T-helper 9 cell (primary cell): Measurements from ENCODE around the gene FAM187B.
"Not testable (repeated sequence)": the region's sequence is repeated elsewhere in the genome, so short reads cannot be mapped to it uniquely, and the experiment has no call there.

Experiments
- DNase-seq: peaks from one replicate; pipeline ENCODE4 v3.0.0-alpha.2; 2020

Gene FAM187B

GRCh38 chr19:35211545-35212230 is 16.9 kb downstream of the FAM187B start:
- peak; percentile 77 for DNase-seq

DNA sequence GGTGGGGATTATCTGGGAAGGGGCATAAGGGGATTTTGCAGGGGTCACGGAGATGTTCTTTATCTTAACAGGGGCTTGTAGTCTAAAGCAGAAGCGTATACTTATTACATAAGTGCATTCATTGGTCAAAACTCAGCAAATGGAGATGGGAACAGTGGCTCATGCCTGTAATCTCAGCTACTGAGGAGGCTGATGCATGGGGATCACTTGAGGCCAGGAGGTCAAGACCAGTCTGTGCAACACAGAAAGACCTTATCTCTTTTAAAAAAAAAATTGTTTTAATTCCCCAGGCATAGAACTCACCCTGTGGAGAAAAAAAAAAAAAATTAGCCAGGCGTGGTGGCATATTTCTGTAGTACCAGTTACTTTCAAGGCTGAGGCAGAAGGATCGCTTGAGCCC is 18.9 kb downstream of the FAM187B start:
- no peak for DNase-seq

DNA sequence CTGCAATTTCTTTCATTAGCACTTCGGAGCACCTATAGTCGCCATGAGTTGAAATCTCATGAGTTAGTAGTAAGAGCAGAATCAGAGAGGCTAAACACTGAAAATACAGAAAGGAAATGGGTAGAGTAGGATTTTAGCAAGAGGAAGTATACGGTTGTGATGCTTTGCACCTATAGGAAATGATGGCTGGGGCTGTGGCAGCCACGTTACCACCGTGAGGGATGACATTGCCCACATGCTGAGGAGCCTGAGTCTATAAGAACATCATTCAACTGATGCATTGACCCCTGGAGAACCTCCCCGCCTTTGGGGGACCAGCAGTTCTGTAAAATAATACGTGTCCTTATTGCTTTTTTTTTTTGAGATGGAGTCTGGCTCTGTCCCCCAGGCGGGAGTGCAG is 20.4 kb downstream of the FAM187B start:
- no peak for DNase-seq

- peak; percentile 40 for DNase-seq
Measured at GRCh38 chr19:35207391-35207871, 21.1 kb downstream of the FAM187B start.

GRCh38 chr19:35206855-35207254 is 21.7 kb downstream of the FAM187B start:
- DNase-seq, result no peak

- peak; percentile 52 for DNase-seq
Measured at GRCh38 chr19:35206379-35206778, 22.2 kb downstream of the FAM187B start.

GRCh38 chr19:35205733-35206323 is 22.7 kb downstream of the FAM187B start:
- no peak for DNase-seq

GRCh38 chr19:35204799-35205732 is 23.5 kb downstream of the FAM187B start:
- DNase-seq, result no peak

DNA sequence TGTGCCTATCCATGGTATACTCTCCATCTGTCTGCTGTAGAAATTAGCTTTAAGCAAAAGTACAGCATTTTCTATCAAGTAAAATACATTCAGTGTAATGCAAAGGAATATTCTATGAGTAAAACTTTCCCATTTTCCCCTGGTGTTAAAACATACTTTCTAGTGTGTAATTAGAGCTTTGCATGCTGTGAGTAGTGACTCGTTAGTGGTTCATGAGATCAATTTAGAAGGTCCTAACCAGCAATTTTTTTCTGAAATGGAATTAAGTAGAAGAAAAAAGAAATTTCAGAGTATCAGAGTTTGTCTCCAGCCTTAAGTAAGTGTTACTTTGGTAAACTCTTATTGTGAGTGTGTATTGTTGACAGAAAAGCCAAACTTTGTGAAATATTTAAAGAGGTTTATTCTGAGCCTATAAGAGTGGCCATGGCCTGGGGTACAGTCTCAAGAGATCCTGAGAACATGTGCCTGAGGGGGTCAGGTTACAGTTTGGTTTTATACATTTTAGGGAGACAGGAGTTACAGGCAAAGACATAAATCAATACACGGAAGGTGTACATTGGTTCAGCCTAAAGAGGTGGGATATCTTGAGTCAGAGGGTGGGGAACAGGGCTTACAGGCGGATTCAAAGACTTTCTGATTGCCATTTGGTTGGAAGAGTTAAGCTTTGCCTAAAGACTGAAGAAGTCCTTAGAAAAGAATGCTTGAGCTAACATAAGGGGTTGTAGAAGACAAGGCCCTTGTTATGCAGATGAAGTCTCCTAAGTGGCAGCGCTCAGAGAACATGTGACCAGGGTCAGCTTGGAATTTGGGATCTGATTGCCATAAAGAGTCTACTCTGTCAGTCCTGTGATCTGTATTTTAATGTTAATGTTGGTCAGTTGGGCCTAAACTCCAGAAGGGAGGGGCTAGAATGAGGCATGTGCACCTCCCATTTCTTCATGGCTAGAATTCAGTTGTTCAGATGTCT is 25.5 kb downstream of the FAM187B start:
- no peak for DNase-seq

DNA sequence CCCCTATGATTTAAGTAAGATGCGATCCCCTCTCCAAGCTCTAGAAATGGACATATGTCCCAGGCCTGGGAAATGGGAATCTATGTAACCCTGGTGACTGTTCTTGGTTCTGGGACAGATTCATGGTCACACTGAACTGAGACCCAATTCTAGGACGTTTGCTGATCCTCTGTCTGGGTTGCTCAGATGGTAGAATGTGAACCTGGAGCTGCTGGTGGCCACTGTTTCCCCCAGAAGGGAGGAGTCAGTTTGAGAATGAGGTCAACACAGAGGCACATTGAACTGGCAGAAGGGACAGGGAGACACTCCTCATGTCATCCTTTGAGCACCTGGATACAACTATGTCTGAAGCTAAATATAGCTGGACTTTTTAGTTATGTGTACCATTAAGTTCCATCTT is 29.1 kb downstream of the FAM187B start:
- no peak for DNase-seq

DNA sequence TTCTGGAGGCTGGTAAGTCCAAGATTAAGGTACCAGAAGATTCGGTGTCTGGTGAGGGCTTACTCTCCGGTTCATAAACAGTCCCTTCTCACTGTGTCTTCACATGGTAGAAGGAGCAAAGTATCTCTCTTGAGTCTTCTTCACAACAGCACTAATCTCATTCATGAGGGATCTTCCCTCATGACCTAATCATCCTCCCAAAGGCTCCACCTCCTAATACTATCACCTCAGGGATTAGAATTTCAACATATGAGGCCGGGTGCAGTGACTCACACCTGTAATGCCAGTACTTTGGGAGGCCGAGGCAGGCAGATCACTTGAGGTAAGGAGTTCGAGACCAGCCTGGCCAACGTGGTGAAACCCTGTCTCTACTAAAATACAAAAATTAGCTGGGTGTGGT is 31.7 kb downstream of the FAM187B start:
- not testable (repeated sequence) for DNase-seq

- DNase-seq, result no peak
Measured at GRCh38 chr19:35195830-35196229, 32.7 kb downstream of the FAM187B start.

DNA sequence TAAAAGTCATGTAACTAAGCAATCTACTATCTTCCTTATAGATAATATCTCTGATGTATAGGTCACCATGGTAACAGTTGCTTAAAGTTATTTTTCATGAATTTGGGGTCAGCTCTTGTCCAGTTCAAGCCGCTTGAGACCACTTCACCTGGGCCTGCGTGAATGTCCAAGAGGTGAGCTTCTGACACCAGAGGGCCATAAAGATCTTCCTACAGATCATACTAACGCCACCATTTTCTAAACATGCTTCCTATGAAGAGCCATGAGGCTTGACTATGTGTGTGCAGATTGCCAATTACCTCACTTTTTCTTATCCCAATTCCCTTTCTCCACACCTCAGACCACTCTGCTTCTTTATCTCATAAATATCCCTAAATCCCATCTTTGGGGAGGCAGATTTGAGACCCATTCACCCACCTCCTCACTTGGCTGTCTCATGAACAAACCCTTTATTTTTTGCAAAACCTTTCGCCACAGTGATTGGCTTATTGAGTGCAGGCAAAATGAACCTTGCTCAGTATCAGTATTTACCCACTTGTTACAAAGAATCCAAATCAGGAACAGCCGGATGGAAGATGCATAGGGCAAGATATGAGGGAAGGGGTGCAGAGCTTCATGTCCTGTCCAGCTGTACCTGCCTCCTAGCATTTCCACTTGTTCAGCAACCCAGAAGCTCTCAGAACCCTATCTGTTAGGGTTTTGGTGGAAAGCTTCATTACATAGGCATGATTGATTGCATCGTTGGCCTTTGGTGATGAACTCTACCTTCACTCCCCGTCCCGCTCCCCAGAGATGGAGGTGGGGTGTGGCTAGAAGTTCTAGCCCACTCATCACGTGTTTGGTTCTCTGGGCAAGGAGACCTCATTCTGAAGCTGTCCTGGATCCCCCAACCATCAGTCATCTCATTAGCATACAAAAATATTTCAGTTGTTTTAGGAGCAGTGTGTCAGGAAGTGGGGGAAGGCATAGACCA is 34.2 kb downstream of the FAM187B start:
- no peak for DNase-seq

DNA sequence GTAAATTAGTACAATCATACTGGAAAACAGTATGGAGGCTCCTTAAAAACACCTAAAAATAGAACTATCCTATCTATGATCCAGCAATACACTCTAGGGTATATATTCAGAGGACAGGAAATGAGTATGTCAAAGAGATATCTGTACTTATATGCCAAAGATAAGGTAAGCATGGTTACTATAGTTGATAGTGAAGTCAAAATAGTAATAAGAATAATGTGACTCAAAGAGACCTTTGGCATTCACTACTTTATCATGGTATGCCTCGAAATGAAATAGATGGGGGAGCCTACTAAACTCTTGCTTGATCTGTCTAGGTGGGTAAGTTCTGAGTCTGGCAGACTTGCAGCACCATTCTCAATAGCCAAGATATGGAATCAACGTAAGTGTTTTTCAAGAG is 43.7 kb downstream of the FAM187B start:
- DNase-seq, result no peak

DNA sequence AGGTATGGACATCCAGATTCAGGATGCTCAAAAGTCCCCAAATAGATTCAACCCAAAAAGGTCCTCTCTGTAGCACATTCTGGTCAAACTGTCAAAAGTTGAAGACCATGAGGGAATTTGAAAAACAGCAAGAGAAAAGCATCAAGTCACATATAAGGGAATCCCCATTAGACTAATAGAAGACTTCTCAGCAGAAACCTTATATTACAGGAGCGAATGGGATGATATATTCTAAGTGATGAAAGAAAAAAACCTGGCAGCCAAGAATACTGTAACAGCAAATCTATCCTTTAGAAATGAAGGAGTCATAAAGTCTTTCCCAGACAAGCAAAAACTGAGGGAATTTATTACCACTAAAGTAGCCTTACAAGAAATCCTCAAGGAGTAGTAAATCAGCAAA is 44.3 kb downstream of the FAM187B start:
- no peak for DNase-seq

DNA sequence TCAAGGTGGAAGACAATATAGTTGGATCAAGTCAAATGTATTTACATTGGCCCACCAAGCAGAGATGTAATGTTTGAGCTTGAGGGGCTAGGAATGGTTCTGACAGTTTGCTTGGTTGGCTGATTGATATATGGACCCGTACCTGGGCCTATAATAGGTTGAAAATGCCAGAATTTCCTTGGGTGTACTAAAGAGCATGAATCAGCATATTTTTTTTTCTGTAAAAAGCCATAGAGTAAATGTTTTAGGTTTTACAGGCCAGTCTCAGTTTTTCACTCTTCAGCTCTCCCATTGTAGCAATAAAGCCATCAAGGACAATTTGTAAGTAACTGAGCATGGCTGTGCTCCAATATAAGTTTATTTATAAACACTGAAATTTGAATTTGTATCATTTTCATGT is 47.2 kb downstream of the FAM187B start:
- DNase-seq, result no peak

- DNase-seq, result no peak
Measured at GRCh38 chr19:35179830-35180229, 48.7 kb downstream of the FAM187B start.

GRCh38 chr19:35178701-35179100 is 49.8 kb downstream of the FAM187B start:
- no peak for DNase-seq

DNA sequence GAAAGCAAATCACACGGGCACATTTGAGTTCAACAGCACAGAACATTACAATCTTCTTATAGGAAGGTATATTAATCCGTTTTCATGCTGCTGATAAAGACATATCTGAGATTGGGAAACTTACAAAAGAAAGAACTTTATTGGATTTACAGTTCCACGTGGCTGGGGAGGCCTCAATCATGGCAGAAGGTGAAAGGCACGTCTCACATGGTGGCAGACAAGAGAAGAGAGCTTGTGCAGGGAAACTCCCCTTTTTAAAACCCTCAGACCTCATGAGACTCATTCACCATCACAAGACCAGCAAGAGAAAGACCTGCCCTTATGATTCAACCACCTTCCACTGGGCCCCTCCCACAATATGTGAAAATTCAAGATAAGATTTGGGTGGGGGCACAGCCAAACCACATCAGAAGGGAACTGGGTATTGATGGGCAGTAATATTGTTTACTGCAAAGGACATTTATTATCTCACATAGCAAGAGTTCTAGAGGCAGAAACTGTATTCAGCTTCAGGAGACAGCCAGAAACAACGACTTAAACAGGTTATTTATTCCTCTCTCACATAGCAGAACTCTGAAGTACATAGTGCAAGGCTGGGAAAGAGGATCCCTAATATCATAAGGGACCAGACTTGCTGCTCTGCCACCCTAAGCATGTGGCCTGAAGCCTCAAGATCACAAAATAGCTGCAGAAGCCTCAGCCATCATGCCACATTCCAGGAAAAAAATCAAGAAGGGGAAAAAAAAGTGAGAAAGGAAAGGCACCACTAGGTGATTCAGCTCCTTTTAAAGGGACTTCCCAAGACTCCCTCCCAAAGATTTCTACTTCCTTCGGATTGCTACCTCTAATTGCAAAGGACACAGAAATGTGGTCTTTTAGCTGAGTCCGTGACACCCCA is 50.9 kb downstream of the FAM187B start:
- DNase-seq, result no peak

- DNase-seq, result no peak
Measured at GRCh38 chr19:35176181-35176570, 52.4 kb downstream of the FAM187B start.
